ENCODE data around the gene HAPLN2.

HAPLN2 gene

GRCh38 chr1:156652131-156652991 is 33.1 kb downstream of the HAPLN2 start:
- Histone ChIP-seq H3K27me3 (ENCODE audit: insufficient read depth, poor library complexity, severe bottlenecking) (peaks cover 28% of the 10 kb centered on the region), H3K36me3 (ENCODE audit: low read depth) (no peaks in the 10 kb centered on the region), H3K4me3 (ENCODE audit: severe bottlenecking) (no peak overlapping the region), H3K9me3 (ENCODE audit: severe bottlenecking) (no peaks in the 10 kb centered on the region), H3K4me1 (ENCODE audit: insufficient read depth, poor library complexity, severe bottlenecking) (no peaks in the 10 kb centered on the region), H3K27ac (ENCODE audit: poor library complexity, severe bottlenecking) (no peak overlapping the region)
- DNase-seq (ENCODE audit: low spot score) (no peak), ATAC-seq (ENCODE audit: low read depth) (no peak)
- no peak for TF ChIP-seq CTCF (IDR thresholded peaks at IDR 0.05; ENCODE audit: poor library complexity, severe bottlenecking)

- Histone ChIP-seq H3K4me1 (ENCODE audit: insufficient read depth, poor library complexity, severe bottlenecking) (no peaks in the 10 kb centered on the region), H3K27ac (ENCODE audit: poor library complexity, severe bottlenecking) (no peak overlapping the region), H3K36me3 (ENCODE audit: low read depth) (no peaks in the 10 kb centered on the region), H3K27me3 (ENCODE audit: insufficient read depth, poor library complexity, severe bottlenecking) (peaks cover 27% of the 10 kb centered on the region), H3K4me3 (ENCODE audit: severe bottlenecking) (no peak overlapping the region), H3K9me3 (ENCODE audit: severe bottlenecking) (no peaks in the 10 kb centered on the region)
- ATAC-seq (ENCODE audit: low read depth) (no peak), DNase-seq (ENCODE audit: low spot score) (no peak)
- no peak for TF ChIP-seq CTCF (IDR thresholded peaks at IDR 0.05; ENCODE audit: poor library complexity, severe bottlenecking)
Observed at GRCh38 chr1:156652992-156653355, 33.8 kb downstream of the HAPLN2 start.

- H3K27ac ChIP-seq (ENCODE audit: poor library complexity, severe bottlenecking) = no peak overlapping the region
- ATAC-seq (ENCODE audit: low read depth) = no peak
- H3K4me3 ChIP-seq (ENCODE audit: severe bottlenecking) = no peak overlapping the region
- DNase-seq (ENCODE audit: low spot score) = no peak
- H3K4me1 ChIP-seq (ENCODE audit: insufficient read depth, poor library complexity, severe bottlenecking) = peaks cover 6% of the 10 kb centered on the region
- peaks cover 17% of the 10 kb centered on the region for H3K27me3 ChIP-seq (ENCODE audit: insufficient read depth, poor library complexity, severe bottlenecking)
- H3K36me3 ChIP-seq (ENCODE audit: low read depth) = no peaks in the 10 kb centered on the region
- no peak for TF ChIP-seq CTCF (IDR thresholded peaks at IDR 0.05; ENCODE audit: poor library complexity, severe bottlenecking)
- no peaks in the 10 kb centered on the region for H3K9me3 ChIP-seq (ENCODE audit: severe bottlenecking)
Observed at GRCh38 chr1:156654700-156655099, 35.5 kb downstream of the HAPLN2 start.

- Histone ChIP-seq H3K36me3 (ENCODE audit: low read depth) (no peaks in the 10 kb centered on the region), H3K4me1 (ENCODE audit: insufficient read depth, poor library complexity, severe bottlenecking) (peaks cover 7% of the 10 kb centered on the region), H3K4me3 (ENCODE audit: severe bottlenecking) (no peak overlapping the region), H3K27ac (ENCODE audit: poor library complexity, severe bottlenecking) (no peak overlapping the region), H3K27me3 (ENCODE audit: insufficient read depth, poor library complexity, severe bottlenecking) (peaks cover 17% of the 10 kb centered on the region), H3K9me3 (ENCODE audit: severe bottlenecking) (no peaks in the 10 kb centered on the region)
- TF ChIP-seq CTCF (IDR thresholded peaks at IDR 0.05; ENCODE audit: poor library complexity, severe bottlenecking) = no peak
- no peak for DNase-seq (ENCODE audit: low spot score)
- no peak for ATAC-seq (ENCODE audit: low read depth)
Observed at GRCh38 chr1:156655151-156655903, 36.1 kb downstream of the HAPLN2 start.
